IPS-15b (cell line): Measurements from ENCODE around the gene SYNPO2.

ENCODE experiments used
- H3K27me3 ChIP-seq: one replicate; pipeline ENCODE4 v1.6.1; 2013; ENCODE audit warnings: low read length; ENCODE audit not compliant: control insufficient read depth, insufficient read depth
- H3K36me3 ChIP-seq: one replicate; pipeline ENCODE4 v1.6.1; 2013; ENCODE audit warnings: low read length; ENCODE audit not compliant: control insufficient read depth, insufficient read depth
- H3K4me1 ChIP-seq: one replicate; pipeline ENCODE4 v1.6.1; 2013; ENCODE audit warnings: mild to moderate bottlenecking, low read length; ENCODE audit not compliant: control insufficient read depth, insufficient read depth
- H3K4me3 ChIP-seq: one replicate; pipeline ENCODE4 v1.5.1; 2013; ENCODE audit warnings: low read depth, low read length
- H3K9ac ChIP-seq: one replicate; pipeline ENCODE4 v1.6.1; 2013; ENCODE audit warnings: low read depth, mild to moderate bottlenecking, low read length
- H3K9me3 ChIP-seq: one replicate; pipeline ENCODE4 v1.6.1; 2013; ENCODE audit warnings: mild to moderate bottlenecking, low read length; ENCODE audit not compliant: control insufficient read depth, insufficient read depth

SYNPO2 gene

DNA sequence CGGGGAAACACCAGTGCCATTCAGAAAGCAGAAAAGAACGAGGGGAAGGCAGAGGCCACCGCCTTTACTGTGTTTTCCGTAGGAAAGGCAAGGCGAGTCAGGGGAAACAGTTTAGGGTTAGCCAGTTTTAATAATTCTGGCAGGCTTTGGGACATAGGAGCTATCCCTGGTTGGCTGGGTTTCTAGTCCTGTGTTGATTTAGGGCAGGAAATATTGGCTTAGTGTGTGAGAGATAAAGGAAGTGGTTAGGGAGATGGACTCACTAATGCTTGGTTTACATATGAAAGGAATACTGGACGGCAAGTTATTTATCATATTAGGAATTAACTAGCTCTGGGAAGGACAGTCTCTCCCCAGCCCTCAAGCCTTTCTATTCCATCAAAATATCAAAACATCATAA is 53.1 kb downstream of the SYNPO2 start:
- H3K9ac ChIP-seq = no peak overlapping the region
- H3K27me3 ChIP-seq = no peaks in the 10 kb centered on the region
- H3K4me3 ChIP-seq = no peak overlapping the region
- H3K4me1 ChIP-seq = no peaks in the 10 kb centered on the region
- no peaks in the 10 kb centered on the region for H3K36me3 ChIP-seq
- no peaks in the 10 kb centered on the region for H3K9me3 ChIP-seq

DNA sequence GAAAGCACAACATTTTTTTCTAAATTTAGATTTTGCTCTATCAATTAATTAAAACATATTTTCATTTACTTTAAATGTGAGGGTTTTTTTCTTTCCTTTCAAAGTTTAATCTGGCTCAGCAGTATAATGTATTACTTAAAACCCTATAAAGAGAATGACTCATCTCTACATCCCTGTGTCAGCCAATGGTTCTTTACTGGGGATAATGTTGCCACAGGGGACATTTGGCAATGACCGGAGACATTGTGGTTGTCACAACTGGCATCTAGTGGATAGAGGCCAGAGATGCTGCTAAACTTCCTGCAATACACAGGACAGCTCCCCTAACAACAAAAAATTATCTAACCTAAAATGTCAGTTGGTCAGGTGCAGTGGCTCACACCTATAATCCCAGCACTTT is 53.8 kb downstream of the SYNPO2 start:
- H3K4me3 ChIP-seq = no peak overlapping the region

DNA sequence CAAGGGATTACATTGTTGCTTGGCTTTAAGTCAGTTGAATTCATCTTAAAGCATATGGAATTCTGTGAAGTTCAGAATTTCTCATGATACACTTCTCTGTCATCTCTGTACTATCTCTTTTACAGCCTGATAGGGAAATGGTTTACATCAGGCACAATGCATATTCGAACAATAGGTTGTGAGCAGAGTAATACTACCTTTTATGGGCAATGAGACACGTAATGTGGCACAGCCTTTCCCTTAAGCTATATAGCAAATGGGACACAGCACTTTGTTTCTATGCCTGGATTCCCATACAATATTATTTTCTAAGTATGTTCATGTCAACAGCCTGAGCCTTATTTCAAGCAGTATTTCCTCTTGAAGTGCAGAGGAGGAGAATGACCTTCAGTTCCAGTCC is 58.4 kb downstream of the SYNPO2 start:
- Histone ChIP-seq H3K36me3 (no peaks in the 10 kb centered on the region), H3K9ac (no peak overlapping the region), H3K4me1 (peaks cover 3% of the 10 kb centered on the region), H3K9me3 (no peaks in the 10 kb centered on the region), H3K4me3 (no peak overlapping the region), H3K27me3 (no peaks in the 10 kb centered on the region)

More for the DNA sequence above, 53.8 kb downstream of the SYNPO2 start:
- H3K9me3 ChIP-seq = no peaks in the 10 kb centered on the region
- H3K27me3 ChIP-seq = no peaks in the 10 kb centered on the region
- no peaks in the 10 kb centered on the region for H3K36me3 ChIP-seq
- no peak overlapping the region for H3K9ac ChIP-seq
- no peaks in the 10 kb centered on the region for H3K4me1 ChIP-seq

DNA sequence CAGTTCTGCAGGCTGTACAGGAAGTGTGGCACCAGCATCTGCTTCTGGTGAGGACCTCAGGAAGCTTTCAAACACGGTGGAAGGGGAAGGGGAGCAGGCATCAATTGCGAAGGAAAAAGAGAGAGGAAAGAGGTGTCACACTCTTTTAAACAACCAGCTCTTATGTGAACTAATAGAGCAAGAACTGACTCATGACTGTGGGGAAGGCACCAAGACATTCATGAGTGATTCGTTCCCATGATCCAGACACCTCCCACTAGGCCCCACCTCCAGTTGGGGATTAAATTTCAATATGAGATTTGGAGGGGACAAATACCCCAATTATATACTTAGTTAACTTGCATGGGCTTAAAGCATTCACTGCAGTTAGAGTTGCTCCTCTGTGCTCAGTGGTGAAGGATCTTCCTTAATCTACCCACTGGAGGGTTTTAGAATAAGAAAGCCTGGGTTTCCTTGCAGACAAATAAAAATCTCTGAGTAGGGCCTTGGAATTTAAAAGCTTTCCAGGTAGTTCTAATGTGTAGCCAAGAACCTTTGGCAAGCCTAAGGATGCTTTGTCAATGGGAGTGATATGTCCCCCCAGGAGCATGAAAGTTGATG is 60.0 kb downstream of the SYNPO2 start:
- Histone ChIP-seq H3K4me1 (peaks cover 3% of the 10 kb centered on the region), H3K27me3 (no peaks in the 10 kb centered on the region), H3K36me3 (no peaks in the 10 kb centered on the region), H3K9ac (no peak overlapping the region), H3K4me3 (no peak overlapping the region), H3K9me3 (no peaks in the 10 kb centered on the region)

DNA sequence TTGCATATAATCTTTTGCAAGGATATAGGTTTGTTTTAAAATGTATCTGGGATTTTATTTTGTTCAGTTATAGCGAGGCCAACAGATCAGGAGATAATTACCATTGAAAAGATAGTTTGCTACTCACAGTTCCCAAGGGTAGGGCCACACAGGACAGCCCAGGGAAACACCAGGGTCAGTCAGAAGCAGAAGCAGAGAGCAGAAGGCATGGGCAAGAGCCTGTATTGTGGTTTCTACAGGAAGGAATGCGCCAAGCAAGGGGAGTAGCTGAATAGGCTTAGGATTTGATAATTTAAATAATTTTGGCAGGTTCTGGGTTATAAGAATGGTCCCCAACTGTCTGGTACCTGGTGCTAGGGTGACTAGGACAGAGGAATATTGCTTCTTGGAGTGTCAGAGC is 61.6 kb downstream of the SYNPO2 start:
- Histone ChIP-seq H3K9me3 (no peaks in the 10 kb centered on the region), H3K9ac (no peak overlapping the region), H3K4me1 (peaks cover 3% of the 10 kb centered on the region), H3K4me3 (no peak overlapping the region), H3K27me3 (no peaks in the 10 kb centered on the region), H3K36me3 (no peaks in the 10 kb centered on the region)

DNA sequence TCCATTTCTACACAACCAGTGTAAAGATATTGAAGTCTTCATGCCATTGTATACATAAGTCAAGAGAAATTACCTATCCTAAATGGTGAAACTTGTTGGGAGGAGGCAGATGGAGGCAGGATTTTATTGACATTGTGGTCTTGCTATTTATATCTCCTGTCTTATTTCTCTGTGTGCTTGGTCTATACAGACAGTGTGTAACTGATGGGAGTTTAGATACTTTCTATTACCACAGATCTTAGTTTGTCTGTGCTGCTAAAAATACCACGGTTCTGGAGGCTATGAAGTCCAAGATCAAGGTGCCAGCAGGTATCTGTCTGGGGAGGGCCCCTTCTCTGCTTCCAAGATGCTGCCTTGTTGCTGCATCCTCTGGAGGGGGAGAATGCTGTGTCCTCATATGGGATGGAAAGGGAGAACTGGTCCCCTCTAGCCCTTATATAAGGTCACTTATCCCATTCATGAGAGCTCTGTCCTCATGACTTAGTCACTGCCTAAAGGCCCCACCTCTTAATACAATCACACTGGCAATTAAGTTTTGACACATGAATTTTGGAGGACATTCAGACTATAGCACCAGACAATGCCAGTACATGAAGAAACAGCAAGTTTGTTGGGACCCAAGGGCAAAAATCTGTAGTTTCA is 62.4 kb downstream of the SYNPO2 start:
- H3K36me3 ChIP-seq = no peaks in the 10 kb centered on the region
- no peaks in the 10 kb centered on the region for H3K27me3 ChIP-seq
- H3K9ac ChIP-seq = no peak overlapping the region
- H3K4me1 ChIP-seq = peaks cover 3% of the 10 kb centered on the region
- H3K4me3 ChIP-seq = no peak overlapping the region
- no peaks in the 10 kb centered on the region for H3K9me3 ChIP-seq

DNA sequence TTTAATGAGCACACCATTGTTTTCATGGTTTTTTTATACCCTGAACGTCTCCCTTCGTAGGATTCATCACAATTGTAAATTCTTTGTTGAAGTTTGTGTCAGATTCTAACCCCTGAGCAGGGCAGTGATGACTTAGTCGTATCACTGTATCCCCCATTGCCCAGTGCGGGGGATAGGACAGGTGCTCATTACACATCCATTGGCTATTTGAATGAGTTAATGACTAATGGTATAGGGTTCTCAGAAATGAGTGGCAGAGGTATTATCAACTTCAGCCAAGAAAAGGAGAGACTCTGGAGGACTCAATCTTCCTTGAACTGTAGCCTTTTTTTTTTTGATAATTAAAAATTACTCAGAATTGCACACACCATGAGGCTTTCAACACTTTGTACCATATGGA is 64.6 kb downstream of the SYNPO2 start:
- Histone ChIP-seq H3K9ac (no peak overlapping the region), H3K4me1 (peaks cover 3% of the 10 kb centered on the region), H3K27me3 (no peaks in the 10 kb centered on the region), H3K4me3 (no peak overlapping the region), H3K36me3 (no peaks in the 10 kb centered on the region), H3K9me3 (no peaks in the 10 kb centered on the region)

DNA sequence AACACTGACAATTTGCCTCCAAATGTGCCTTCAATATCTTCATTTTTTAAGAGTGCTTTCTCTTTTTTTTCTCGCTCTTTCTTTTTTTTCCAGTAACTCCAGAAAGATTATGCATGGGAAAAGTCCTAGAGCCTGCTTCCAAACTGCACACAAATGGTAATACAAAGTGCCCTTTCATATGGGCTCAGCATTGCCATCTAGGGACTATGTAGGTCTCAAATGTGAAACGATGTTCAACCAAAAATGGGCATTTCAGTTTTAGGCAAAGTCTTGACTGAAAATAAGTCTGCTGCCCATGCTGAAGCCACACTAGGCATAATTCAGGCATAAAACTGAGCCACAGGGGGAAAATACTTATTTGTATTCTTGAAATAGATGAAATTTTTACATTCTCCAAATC is 65.6 kb downstream of the SYNPO2 start:
- H3K4me1 ChIP-seq = no peaks in the 10 kb centered on the region
- no peak overlapping the region for H3K9ac ChIP-seq
- no peaks in the 10 kb centered on the region for H3K9me3 ChIP-seq
- H3K27me3 ChIP-seq = no peaks in the 10 kb centered on the region
- H3K36me3 ChIP-seq = no peaks in the 10 kb centered on the region
- no peak overlapping the region for H3K4me3 ChIP-seq

DNA sequence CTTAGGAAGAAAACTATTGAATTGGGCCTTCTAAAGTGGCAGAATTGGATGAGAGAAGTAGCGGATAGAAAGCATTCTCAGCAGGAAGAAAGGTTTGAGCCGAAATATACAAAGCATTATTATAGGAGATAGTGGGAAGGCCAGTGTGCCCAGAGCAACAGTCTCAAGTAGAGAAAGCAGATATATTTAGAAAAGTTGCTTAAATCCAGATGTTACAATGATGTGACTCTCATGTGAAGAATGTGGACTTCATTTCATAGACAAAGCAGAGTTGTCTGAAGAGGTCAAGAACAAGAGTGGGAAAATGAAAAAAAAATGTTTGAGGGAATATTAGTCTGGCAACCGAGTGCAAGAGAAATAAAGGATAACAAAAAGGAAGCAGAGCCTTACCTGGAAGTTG is 66.9 kb downstream of the SYNPO2 start:
- Histone ChIP-seq H3K9me3 (no peaks in the 10 kb centered on the region), H3K27me3 (no peaks in the 10 kb centered on the region), H3K9ac (no peak overlapping the region), H3K4me3 (no peak overlapping the region), H3K4me1 (no peaks in the 10 kb centered on the region), H3K36me3 (no peaks in the 10 kb centered on the region)

DNA sequence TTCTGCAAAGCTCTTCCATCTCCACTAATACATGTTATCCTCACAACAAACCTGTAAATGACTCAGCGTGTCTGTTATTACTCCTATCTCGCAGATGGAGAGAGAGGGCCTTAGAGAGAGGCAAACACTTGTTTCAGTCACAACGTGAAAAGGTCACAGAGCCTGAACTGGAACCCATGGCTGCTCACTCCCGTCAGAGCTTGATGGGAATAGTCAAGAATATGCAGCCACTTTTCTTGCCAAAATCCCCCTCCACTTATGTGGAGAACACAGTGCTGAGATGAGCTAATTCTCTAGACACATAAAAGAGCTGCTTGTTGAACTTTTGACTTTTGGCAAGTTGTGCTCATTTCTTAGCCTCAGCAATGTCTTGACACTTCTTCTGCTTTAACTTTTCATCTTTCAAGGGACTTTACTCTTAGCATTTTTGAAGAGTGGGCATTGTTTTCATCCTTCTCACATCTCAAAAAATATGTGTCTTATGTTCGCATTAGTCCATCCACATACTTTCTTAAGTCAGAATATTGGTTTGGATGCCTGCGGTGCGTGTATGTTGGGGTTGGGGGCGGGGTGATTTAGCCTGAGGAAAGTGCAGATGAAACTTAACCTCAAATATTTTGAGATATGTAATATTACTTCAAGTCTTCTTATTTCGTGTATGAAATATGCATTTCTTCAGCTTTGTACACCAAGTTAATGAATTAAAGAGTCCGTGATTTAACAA is 69.2 kb downstream of the SYNPO2 start:
- Histone ChIP-seq H3K4me1 (no peaks in the 10 kb centered on the region), H3K9me3 (no peaks in the 10 kb centered on the region), H3K36me3 (no peaks in the 10 kb centered on the region), H3K27me3 (no peaks in the 10 kb centered on the region), H3K9ac (no peak overlapping the region), H3K4me3 (no peak overlapping the region)

DNA sequence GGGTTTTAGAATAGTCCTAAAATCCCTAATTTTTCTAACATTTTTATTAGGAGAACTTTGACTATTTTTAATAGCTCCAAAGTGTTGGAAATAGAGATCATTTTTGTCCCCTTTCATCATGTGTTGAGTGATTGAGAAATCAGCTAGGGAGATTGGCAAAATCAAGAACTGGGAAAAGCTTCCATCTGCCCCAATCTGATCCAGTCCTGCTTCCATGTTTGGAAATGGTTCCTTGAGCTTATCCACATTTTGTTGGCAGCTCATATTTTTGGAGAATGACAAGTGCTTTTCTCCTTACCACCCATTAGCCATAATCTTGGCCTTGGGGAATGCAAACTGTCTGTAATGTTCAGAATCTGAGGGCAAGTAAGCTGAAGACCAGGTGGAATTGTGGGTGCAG is 73.9 kb downstream of the SYNPO2 start:
- Histone ChIP-seq H3K36me3 (no peaks in the 10 kb centered on the region), H3K9me3 (no peaks in the 10 kb centered on the region), H3K4me3 (no peak overlapping the region), H3K9ac (no peak overlapping the region), H3K4me1 (peaks cover 4% of the 10 kb centered on the region), H3K27me3 (no peaks in the 10 kb centered on the region)

DNA sequence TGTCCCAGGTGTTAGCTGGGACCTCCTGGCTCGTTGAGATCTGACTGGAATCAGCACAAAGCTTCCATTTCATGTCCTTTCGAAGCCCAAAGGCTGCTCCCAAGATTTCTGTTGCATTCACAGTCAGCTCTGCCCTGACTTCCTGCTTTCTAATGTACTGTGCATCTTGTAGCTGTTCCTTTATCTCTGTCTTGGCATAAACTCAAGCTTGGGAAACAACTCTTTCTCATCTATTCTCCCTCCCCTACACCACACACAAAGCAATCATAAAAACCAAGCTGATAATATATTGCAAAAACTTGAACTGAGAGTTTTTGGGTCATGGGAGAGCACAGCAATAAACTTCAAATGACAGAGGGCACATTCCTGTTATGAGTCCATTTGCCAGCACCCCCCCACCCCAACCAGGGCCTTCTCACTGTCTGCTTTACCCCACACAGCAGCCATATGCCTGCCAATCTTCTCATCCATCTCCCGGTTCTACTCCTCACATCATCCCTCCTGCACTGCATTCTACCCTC is 76.3 kb downstream of the SYNPO2 start:
- H3K4me1 ChIP-seq = peaks cover 18% of the 10 kb centered on the region
- H3K27me3 ChIP-seq = no peaks in the 10 kb centered on the region
- no peaks in the 10 kb centered on the region for H3K9me3 ChIP-seq
- H3K4me3 ChIP-seq = no peak overlapping the region
- no peak overlapping the region for H3K9ac ChIP-seq
- no peaks in the 10 kb centered on the region for H3K36me3 ChIP-seq
